Body of pancreas (tissue), 4 donors: ENCODE data around the gene SEMA5B.

Source experiments
- POLR2A ChIP-seq, 3 donors: fragments of 450-650 bp; IDR thresholded peaks; one replicate each; pipeline ENCODE4 v1.6.1; 2016; ENCODE audit warnings: antibody characterized with exemption in 3 of 3, mild to moderate bottlenecking in 2 of 3
- TF ChIP-seq, protein P1 (sequence below), 7 experiments: fragments of 450-650 bp in 4 of 7; fragments of 200-600 bp in 3 of 7; sonication (generic) in 3 of 7; IDR thresholded peaks; one replicate each; pipeline ENCODE4 v1.5.1; 2016 to 2019; ENCODE audit warnings: antibody characterized with exemption in 7 of 7

DNA sequence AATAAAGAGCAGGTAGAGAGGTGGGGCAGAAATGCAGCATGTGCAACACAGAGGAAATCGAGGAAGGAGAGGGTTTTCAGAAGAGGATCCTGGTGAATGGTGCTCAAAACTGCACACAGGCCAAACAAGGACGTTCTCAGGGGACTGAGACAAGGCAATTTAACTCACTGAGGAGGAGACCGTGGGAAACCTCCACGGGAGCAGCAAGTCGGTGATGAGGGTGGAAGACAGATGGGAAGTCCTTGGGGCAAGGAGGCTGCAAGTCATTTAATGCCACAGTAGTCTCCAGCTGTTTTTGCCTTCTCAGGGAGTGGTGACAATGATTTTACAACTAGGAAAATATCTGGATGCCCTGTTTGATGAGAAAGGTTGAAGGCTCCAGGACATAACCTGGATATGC, 27.8 kb upstream of the SEMA5B start:
- TF ChIP-seq, protein P1, sequence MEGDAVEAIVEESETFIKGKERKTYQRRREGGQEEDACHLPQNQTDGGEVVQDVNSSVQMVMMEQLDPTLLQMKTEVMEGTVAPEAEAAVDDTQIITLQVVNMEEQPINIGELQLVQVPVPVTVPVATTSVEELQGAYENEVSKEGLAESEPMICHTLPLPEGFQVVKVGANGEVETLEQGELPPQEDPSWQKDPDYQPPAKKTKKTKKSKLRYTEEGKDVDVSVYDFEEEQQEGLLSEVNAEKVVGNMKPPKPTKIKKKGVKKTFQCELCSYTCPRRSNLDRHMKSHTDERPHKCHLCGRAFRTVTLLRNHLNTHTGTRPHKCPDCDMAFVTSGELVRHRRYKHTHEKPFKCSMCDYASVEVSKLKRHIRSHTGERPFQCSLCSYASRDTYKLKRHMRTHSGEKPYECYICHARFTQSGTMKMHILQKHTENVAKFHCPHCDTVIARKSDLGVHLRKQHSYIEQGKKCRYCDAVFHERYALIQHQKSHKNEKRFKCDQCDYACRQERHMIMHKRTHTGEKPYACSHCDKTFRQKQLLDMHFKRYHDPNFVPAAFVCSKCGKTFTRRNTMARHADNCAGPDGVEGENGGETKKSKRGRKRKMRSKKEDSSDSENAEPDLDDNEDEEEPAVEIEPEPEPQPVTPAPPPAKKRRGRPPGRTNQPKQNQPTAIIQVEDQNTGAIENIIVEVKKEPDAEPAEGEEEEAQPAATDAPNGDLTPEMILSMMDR (IDR thresholded peaks at IDR 0.05): no peak
- no peak for TF ChIP-seq POLR2A (IDR thresholded peaks at IDR 0.05)
